Endothelial cell of umbilical vein (primary cell): ENCODE measurements around the gene TMEM217. TPM values are rescaled to one million over a fixed set of nuclear protein-coding genes. Genes with fewer than 3 reads are reported as not detected.
"Not testable (repeated sequence)": the region's sequence is repeated elsewhere in the genome, so short reads cannot be mapped to it uniquely, and the experiment has no call there.

Experiments used
- Bru-seq: library from RNA; stranded (reverse); fragments of 400-500 nt; gene quantifications from one replicate; lab custom pipeline; 2021; lab: Mats Ljungman, UMichigan
- BruChase-seq, 2 experiments: library from RNA; stranded (reverse); fragments of 400-500 nt; gene quantifications; one replicate each; lab custom pipeline; 2021; lab: Mats Ljungman, UMichigan
- BruUV-seq: library from RNA; stranded (reverse); fragments of 400-500 nt; replicated peaks from 2 replicates; lab custom pipeline; 2021; lab: Mats Ljungman, UMichigan
- CTCF ChIA-PET: fragments of 300-600, 350-600 bp; sonication (Branson Sonifier 250); formaldehyde crosslinking; loops from one replicate; lab custom pipeline; 2021; ENCODE audit warnings: antibody characterized with exemption, inconsistent platforms; lab: Charles Lee
- POLR2A ChIA-PET: fragments of 300-600, 350-600 bp; sonication (Branson Sonifier 250); formaldehyde crosslinking; loops from one replicate; lab custom pipeline; 2021; ENCODE audit warnings: antibody characterized with exemption, inconsistent platforms; lab: Charles Lee
- DNase-seq: peaks from one replicate; pipeline ENCODE4 v3.0.0-alpha.2; 2011; ENCODE audit warnings: low read depth, low spot score
- FAIRE-seq: peaks from 2 replicates; lab custom pipeline; 2011; peaks lifted over from hg19 to GRCh38; lab: Jason Lieb, UNC
- H2AFZ ChIP-seq: 2 replicates; pipeline ENCODE4 v1.6.0; 2012; ENCODE audit warnings: low read depth, low read length, control low read depth, inconsistent platforms
- H3K27ac ChIP-seq: 2 replicates; pipeline ENCODE4 v1.5.1; 2011; ENCODE audit warnings: low read depth, mild to moderate bottlenecking, control low read depth, low read length, moderate library complexity; ENCODE audit not compliant: insufficient read depth
- H3K27me3 ChIP-seq, 2 experiments: 2 replicates each; pipeline versions ENCODE4 v1.6.0 to v1.6.1; 2011; ENCODE audit warnings: low read length in 2 of 2, mixed read lengths in 1 of 2; ENCODE audit not compliant: control insufficient read depth in 2 of 2, insufficient read depth in 2 of 2
- H3K36me3 ChIP-seq, 2 experiments: 2 replicates in 1 of 2; 3 replicates in 1 of 2; pipeline ENCODE4 v1.5.1; 2011; ENCODE audit warnings: low read length in 2 of 2, mild to moderate bottlenecking in 1 of 2, moderate library complexity in 1 of 2; ENCODE audit not compliant: control insufficient read depth in 2 of 2, insufficient read depth in 2 of 2; ENCODE audit errors: extremely low read depth in 1 of 2
- H3K4me1 ChIP-seq: 3 replicates; pipeline ENCODE4 v1.5.1; 2011; ENCODE audit warnings: mild to moderate bottlenecking, low read length; ENCODE audit not compliant: control insufficient read depth, insufficient read depth; ENCODE audit errors: extremely low read depth
- H3K4me2 ChIP-seq: 2 replicates; pipeline ENCODE4 v1.6.1; 2011; ENCODE audit warnings: low read length, control low read depth, mixed read lengths; ENCODE audit not compliant: insufficient read depth
- H3K4me3 ChIP-seq, 3 experiments: fragments of 200-600 bp in 1 of 3; sonication (generic), shearing (Covaris generic) in 1 of 3; replicated peaks in 1 of 3; 2 replicates each; pipeline ENCODE4 v1.5.1; 2011 to 2016; ENCODE audit warnings: control low read depth in 3 of 3, low read length in 3 of 3, mild to moderate bottlenecking in 2 of 3, inconsistent platforms in 1 of 3, low read depth in 1 of 3, moderate library complexity in 1 of 3; ENCODE audit not compliant: insufficient read depth in 1 of 3
- H3K79me2 ChIP-seq: 2 replicates; pipeline ENCODE4 v1.6.0; 2012; ENCODE audit warnings: low read length, inconsistent platforms; ENCODE audit not compliant: control insufficient read depth, insufficient read depth
- H3K9ac ChIP-seq: replicated peaks from 2 replicates; pipeline ENCODE3; 2011; ENCODE audit warnings: low read length, control low read depth; ENCODE audit not compliant: insufficient read depth; ENCODE audit errors: extremely low read depth
- H3K9me1 ChIP-seq: replicated peaks from 3 replicates; pipeline ENCODE4 v1.6.0; 2011; ENCODE audit warnings: mild to moderate bottlenecking, low read length; ENCODE audit not compliant: control insufficient read depth, insufficient read depth; ENCODE audit errors: extremely low read depth
- H3K9me3 ChIP-seq: replicated peaks from 2 replicates; pipeline ENCODE4 v1.5.1; 2012; ENCODE audit warnings: low read length, inconsistent platforms; ENCODE audit not compliant: control insufficient read depth, insufficient read depth
- H4K20me1 ChIP-seq: replicated peaks from 2 replicates; pipeline ENCODE3; 2011; ENCODE audit warnings: mild to moderate bottlenecking, low read length; ENCODE audit not compliant: control insufficient read depth, insufficient read depth; ENCODE audit errors: extremely low read depth
- EZH2 ChIP-seq: IDR thresholded peaks from 2 replicates; pipeline ENCODE4 v1.6.1; 2012; ENCODE audit warnings: borderline replicate concordance, low read depth, mild to moderate bottlenecking, moderate library complexity, low read length, inconsistent platforms; ENCODE audit not compliant: severe bottlenecking
- FOS ChIP-seq: IDR thresholded peaks from 2 replicates; pipeline ENCODE4 v1.6.1; 2011; ENCODE audit warnings: mild to moderate bottlenecking, low read length, moderate library complexity, borderline replicate concordance; ENCODE audit not compliant: insufficient read depth
- GATA2 ChIP-seq: IDR thresholded peaks from 2 replicates; pipeline ENCODE4 v1.7.0; 2011; ENCODE audit warnings: low read depth, mild to moderate bottlenecking, moderate library complexity, mixed read lengths, low read length; ENCODE audit not compliant: insufficient read length, insufficient read depth
- JUN ChIP-seq: IDR thresholded peaks from 2 replicates; pipeline ENCODE4 v1.6.1; 2011; ENCODE audit warnings: borderline replicate concordance, low read depth; ENCODE audit not compliant: insufficient read length, insufficient read depth
- MAX ChIP-seq: IDR thresholded peaks from 2 replicates; pipeline ENCODE4 v1.6.1; 2011; ENCODE audit not compliant: insufficient read depth, insufficient read length
- MYC ChIP-seq: IDR thresholded peaks from one replicate; pipeline ENCODE4 v1.6.1; 2011; ENCODE audit warnings: mild to moderate bottlenecking, low read depth, low read length
- POLR2A ChIP-seq: IDR thresholded peaks from 2 replicates; pipeline ENCODE4 v1.6.1; 2012; ENCODE audit warnings: low read depth, mild to moderate bottlenecking, control low read depth, low read length
- POLR2AphosphoS5 ChIP-seq: IDR thresholded peaks from 2 replicates; pipeline ENCODE4 v1.6.1; 2012; ENCODE audit warnings: low read depth, mild to moderate bottlenecking, control low read depth, low read length, moderate library complexity; ENCODE audit not compliant: insufficient read depth
- dilution Hi-C: fragments of 300-500 bp; cut with MboI; formaldehyde crosslinking; loops from one replicate; pipeline ENCODE4 v1.15.0; 2019; ENCODE audit warnings: low sequenced_read_pairs; ENCODE audit not compliant: extremely low pct_ligation_motif_present
- intact Hi-C: fragments of 100-400 bp; cut with micrococcal nuclease; formaldehyde crosslinking; loops from one replicate; pipeline ENCODE4 v1.10.0; 2022
- long read RNA-seq: library from polyadenylated mRNA; stranded (forward); transcript quantifications from one replicate; pipeline ENCODE4 v2.0.0, GENCODE V29; 2021
- polyA minus RNA-seq, 3 experiments: library from RNA; depleted of rRNA, polyadenylated mRNA; stranded (reverse); fragments of >200 nt; gene quantifications; 1 replicate in 1 of 3; 2 replicates in 2 of 3; pipeline ENCODE4 v1.2.3, GENCODE V29; 2011
- polyA plus RNA-seq, 4 experiments: library from polyadenylated mRNA; depleted of rRNA in 3 of 4; stranded (reverse) in 3 of 4; unstranded in 1 of 4; fragments of >200 nt; gene quantifications; 2 replicates each; pipeline versions ENCODE4 v1.2.1 to v1.2.3, GENCODE V29; 2011 to 2012; ENCODE audit warnings: missing spikeins in 1 of 4
- total RNA-seq: library from RNA; stranded (reverse); gene quantifications from 2 replicates; pipeline ENCODE4 v1.2.3, GENCODE V29; 2021
- TF ChIP-seq, protein P1 (sequence below), 2 donors: IDR thresholded peaks; 1 replicate in 1 of 2; 2 replicates in 1 of 2; pipeline ENCODE4 v1.5.1; 2011; ENCODE audit warnings: low read length in 2 of 2, mild to moderate bottlenecking in 2 of 2, moderate library complexity in 2 of 2, control low read depth in 1 of 2, inconsistent platforms in 1 of 2, low read depth in 1 of 2; ENCODE audit not compliant: insufficient read depth in 1 of 2; ENCODE audit errors: extremely low read depth in 1 of 2

Gene TMEM217
- total RNA-seq (6.5 and 6.8 TPM in 2 replicates), polyA plus RNA-seq (15.8 and 27.5 TPM in 2 replicates), polyA minus RNA-seq (23.3 and 25.7 TPM in 2 replicates), Bru-seq, nascent RNA (percentile 54 among the genes with signal in this experiment), BruChase-seq, experiment 1, labeled RNA remaining after a 6-hour chase (percentile 67 among the genes with signal in this experiment), BruChase-seq, experiment 2, labeled RNA remaining after a 2-hour chase (percentile 68 among the genes with signal in this experiment)
- 9.8 and 12.2 TPM in 2 replicates for polyA plus RNA-seq (2011; cell fraction: cytosol; rRNA removed)
- polyA plus RNA-seq (2011; cell fraction: nucleus; rRNA removed) = 20.8 and 21.2 TPM in 2 replicates
- 15.0 and 16.8 TPM in 2 replicates for polyA plus RNA-seq (2012)
- not detected for polyA minus RNA-seq (2011; cell fraction: cytosol; rRNA and poly(A)+ RNA removed)
- polyA minus RNA-seq (2011; cell fraction: nucleus; rRNA and poly(A)+ RNA removed) = 25.1 and 32.5 TPM in 2 replicates
- long read RNA-seq, partial matches to known transcripts = 3 of 15 reads
- long read RNA-seq, other reads (novel, unspliced or antisense) = 8 of 15 reads

DNA sequence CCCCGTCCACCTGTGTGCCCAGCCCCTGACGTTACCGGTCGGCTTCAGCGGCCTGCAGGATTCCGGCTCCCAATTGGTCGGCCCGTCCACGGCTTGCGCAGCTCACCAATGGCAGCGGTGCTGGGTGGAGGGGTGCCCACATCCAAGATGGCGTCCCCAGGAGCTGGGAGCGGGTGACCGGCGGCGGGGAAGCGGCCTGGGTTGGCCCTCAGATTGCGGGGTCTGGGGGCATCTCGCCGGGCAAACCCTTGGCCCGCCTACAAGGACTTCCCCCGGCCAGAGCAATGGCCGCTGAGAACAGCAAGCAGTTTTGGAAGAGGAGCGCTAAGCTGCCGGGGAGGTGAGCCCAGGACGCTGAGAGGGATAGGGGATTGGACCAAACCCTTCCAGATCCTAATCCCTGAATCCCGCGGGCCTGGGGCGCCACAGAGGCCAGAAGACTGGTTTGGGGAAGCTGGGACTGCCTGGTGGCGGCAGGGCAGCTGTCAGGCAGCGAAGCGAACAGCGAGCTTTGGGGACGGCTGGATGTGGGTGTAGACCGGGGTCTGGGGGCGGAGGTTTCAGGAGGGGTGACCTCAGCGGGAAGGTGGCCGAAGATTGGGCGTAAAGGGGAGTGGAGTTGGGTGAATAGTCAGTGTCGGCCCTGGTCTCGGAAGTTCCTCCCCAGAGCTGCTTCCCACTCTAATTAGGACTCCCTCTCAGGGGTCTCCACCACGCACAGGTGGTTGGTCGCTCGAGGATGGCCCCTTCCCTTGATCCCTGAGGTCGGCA lies at the start of gene TMEM217, which contains the start of gene TBC1D22B:
TSS of gene TMEM217 (minus strand) at position 511 of the 771 bp plus-strand sequence. CDS start 39,114 bp downstream, outside the sequence.
TSS of gene TBC1D22B (plus strand) at position 139 of the 771 bp plus-strand sequence. CDS start at position 285, 146 bp downstream.
- Histone ChIP-seq H4K20me1 (no peaks in the 10 kb centered on the region), H3K36me3 (no peaks in the 10 kb centered on the region), H3K79me2 (peaks cover 34% of the 10 kb centered on the region), H3K27me3 (no peaks in the 10 kb centered on the region), H3K9me3 (no peaks in the 10 kb centered on the region), H3K4me2 (peak within 1 kb of the TSS; percentile 92), H2AFZ (peak within 1 kb of the TSS; percentile 86), H3K4me1 (peaks cover 22% of the 10 kb centered on the region), H3K9me1 (no peaks in the 10 kb centered on the region), H3K27ac (peak within 1 kb of the TSS; percentile 97), H3K4me3 (peak within 1 kb of the TSS; percentile 70 to 98 (median 80)), H3K9ac (peak within 1 kb of the TSS; percentile 99)
- BruUV-seq = TSS peak; percentile 53
- FAIRE-seq = peak; percentile 97
- TF ChIP-seq FOS (no peak), EZH2 (no peak), JUN (no peak), POLR2A (peak; percentile 64), GATA2 (no peak), MAX (no peak), MYC (no peak), POLR2AphosphoS5 (peak; percentile 45)
- TF ChIP-seq, protein P1, sequence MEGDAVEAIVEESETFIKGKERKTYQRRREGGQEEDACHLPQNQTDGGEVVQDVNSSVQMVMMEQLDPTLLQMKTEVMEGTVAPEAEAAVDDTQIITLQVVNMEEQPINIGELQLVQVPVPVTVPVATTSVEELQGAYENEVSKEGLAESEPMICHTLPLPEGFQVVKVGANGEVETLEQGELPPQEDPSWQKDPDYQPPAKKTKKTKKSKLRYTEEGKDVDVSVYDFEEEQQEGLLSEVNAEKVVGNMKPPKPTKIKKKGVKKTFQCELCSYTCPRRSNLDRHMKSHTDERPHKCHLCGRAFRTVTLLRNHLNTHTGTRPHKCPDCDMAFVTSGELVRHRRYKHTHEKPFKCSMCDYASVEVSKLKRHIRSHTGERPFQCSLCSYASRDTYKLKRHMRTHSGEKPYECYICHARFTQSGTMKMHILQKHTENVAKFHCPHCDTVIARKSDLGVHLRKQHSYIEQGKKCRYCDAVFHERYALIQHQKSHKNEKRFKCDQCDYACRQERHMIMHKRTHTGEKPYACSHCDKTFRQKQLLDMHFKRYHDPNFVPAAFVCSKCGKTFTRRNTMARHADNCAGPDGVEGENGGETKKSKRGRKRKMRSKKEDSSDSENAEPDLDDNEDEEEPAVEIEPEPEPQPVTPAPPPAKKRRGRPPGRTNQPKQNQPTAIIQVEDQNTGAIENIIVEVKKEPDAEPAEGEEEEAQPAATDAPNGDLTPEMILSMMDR (IDR thresholded peaks at IDR 0.05; ENCODE audit: extremely low read depth in 1 of 2, insufficient read depth in 1 of 2, low read depth in 1 of 2, low read length in 2 of 2) = no peak
- CTCF ChIA-PET = interaction anchor here (0.6 to 2.4 kb wide), 9 partner anchors 12 to 239 kb away, joined by 3 to 9 read pairs (median 3); no protein-coding TSS in a partner anchor
- POLR2A ChIA-PET = interaction anchor here (0.5 to 2.0 kb wide), 7 partner anchors 13 to 121 kb away, joined by 3 to 6 read pairs (median 3); partner anchors contain the start of gene PIM1
- intact Hi-C loops (loop anchor here (1.0 to 2.0 kb wide), 2 partner anchors 18 to 35 kb away; no protein-coding TSS in a partner anchor), dilution Hi-C loops (no loop called here)
- DNase-seq = peak; percentile 96

DNA sequence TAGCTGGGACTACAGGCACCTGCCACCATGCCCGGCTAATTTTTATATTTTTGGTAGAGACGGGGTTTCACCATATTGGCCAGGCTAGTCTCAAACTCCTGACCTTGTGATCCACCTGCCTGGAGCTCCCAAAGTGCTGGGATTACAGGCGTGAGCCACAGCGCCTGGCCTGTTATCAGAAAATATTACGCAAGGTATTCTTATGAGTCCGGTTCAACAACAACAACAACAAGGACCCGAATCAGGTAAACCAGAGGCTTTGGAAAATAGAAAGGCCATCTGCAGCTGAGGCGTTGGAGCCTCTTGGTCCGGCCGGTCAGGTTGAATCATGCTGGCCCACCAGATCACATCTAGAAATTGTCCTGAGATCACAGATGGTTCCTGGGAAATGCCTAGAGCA lies 49.5 kb upstream of the TMEM217 start:
- H3K27me3 ChIP-seq = not testable (repeated sequence)

More for the DNA sequence above, 49.5 kb upstream of the TMEM217 start:
- H3K4me3 ChIP-seq, H3K9me1 ChIP-seq, BruUV-seq, H4K20me1 ChIP-seq, H3K27ac ChIP-seq, FAIRE-seq, H3K4me2 ChIP-seq, H2AFZ ChIP-seq, H3K9me3 ChIP-seq, DNase-seq, intact Hi-C loops, H3K79me2 ChIP-seq, H3K4me1 ChIP-seq, POLR2A ChIA-PET, dilution Hi-C loops, H3K9ac ChIP-seq: not testable (repeated sequence)
- H3K36me3 ChIP-seq = peaks cover 5 to 14% of the 10 kb centered on the region in 2 experiments
- CTCF ChIA-PET = interaction anchor here (0.7 to 2.1 kb wide), 3 partner anchors 13 to 22 kb away, joined by 3 to 6 read pairs (median 4); no protein-coding TSS in a partner anchor
